RWPE1 (cell line): ENCODE measurements around the gene PHACTR3.
"Not testable (repeated sequence)": the region's sequence is repeated elsewhere in the genome, so short reads cannot be mapped to it uniquely, and the experiment has no call there.

ENCODE experiments used
- CTCF ChIA-PET: fragments of 350-600 bp; sonication (Branson Sonifier 250); formaldehyde crosslinking; extraction: SDS; loops from one replicate; lab custom pipeline; 2021; lab: Yijun Ruan, JAX
- POLR2A ChIA-PET: fragments of 400-600 bp; formaldehyde crosslinking; extraction: SDS; loops from one replicate; lab custom pipeline; 2020; ENCODE audit warnings: antibody characterized with exemption; ENCODE audit not compliant: low non-redundant PET; lab: Yijun Ruan, JAX
- DNase-seq: peaks from one replicate; pipeline ENCODE4 v3.0.0; 2012; ENCODE audit warnings: low spot score
- H3K27ac ChIP-seq: fragments of 450-650 bp; 2 replicates; pipeline ENCODE4 v1.5.1; 2017
- TF ChIP-seq, protein P1 (sequence below): fragments of 450-650 bp; conservative IDR thresholded peaks from 2 replicates; pipeline ENCODE4 v1.5.1; 2017; ENCODE audit warnings: low read depth, mild to moderate bottlenecking

PHACTR3 gene

DNA sequence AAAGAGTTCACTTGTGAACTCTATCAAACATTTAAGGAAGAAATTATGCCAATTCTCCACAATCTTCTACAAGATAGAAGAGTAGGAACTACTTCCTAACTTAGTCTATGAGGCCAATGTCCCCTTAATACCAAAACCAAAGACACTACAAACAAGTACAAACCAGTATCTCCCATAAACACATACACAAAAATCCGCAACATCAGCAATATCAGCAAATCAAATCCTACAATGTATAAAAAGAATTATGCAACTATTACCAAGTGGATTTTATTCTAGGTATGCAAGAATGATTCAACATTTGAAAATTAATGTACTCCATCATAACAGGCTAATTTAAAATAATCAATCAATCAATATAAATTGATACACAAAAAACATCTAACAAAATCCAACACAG is 283.7 kb downstream of the PHACTR3 start:
- TF ChIP-seq, protein P1, sequence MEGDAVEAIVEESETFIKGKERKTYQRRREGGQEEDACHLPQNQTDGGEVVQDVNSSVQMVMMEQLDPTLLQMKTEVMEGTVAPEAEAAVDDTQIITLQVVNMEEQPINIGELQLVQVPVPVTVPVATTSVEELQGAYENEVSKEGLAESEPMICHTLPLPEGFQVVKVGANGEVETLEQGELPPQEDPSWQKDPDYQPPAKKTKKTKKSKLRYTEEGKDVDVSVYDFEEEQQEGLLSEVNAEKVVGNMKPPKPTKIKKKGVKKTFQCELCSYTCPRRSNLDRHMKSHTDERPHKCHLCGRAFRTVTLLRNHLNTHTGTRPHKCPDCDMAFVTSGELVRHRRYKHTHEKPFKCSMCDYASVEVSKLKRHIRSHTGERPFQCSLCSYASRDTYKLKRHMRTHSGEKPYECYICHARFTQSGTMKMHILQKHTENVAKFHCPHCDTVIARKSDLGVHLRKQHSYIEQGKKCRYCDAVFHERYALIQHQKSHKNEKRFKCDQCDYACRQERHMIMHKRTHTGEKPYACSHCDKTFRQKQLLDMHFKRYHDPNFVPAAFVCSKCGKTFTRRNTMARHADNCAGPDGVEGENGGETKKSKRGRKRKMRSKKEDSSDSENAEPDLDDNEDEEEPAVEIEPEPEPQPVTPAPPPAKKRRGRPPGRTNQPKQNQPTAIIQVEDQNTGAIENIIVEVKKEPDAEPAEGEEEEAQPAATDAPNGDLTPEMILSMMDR, result no peak
- CTCF ChIA-PET, result no interaction called here
- POLR2A ChIA-PET, result no interaction called here
- H3K27ac ChIP-seq, result no peak overlapping the region
- DNase-seq, result no peak

DNA sequence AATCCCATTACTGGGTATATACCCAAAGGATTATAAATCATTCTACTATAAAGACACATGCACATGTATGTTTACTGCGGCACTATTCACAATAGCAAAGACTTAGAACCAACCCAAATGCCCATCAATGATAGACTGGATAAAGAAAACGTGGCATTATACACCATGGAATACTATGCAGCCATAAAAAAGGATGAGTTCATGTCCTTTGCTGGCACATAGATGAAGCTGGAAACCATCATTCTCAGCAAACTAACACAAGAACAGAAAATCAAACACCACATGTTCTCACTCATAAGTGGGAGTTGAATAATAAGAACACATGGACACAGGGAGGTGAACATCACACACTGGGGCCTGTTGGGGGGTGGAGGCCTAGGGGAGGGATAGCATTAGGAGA is 285.7 kb downstream of the PHACTR3 start:
- POLR2A ChIA-PET, DNase-seq, H3K27ac ChIP-seq: not testable (repeated sequence)
- CTCF ChIA-PET, result interaction anchor here (0.5 kb wide), 1 partner anchor 319 kb away, joined by 4 read pairs; no protein-coding TSS in a partner anchor

DNA sequence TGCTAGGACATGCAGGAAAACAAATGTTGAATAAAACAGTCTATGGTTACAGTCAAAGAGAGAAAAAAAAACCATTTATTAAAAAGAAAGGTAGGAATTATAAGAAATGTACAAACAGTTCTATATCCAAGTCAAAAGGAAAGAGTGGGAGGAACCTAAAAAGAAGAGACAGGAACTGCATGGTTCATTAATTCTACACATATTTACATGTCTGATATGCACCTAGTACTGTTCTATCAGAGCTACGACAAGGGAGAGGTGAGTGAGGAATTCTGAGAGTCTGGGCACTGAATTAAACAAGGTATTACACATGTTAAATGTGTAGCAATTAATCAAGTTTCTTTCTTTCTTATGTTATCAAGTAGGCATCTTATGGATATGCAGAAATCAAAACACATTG is 287.2 kb downstream of the PHACTR3 start:
- TF ChIP-seq, protein P1, result no peak
- DNase-seq, result no peak
- CTCF ChIA-PET, result interaction anchor here (0.7 to 1.2 kb wide), 2 partner anchors 20 to 108 kb away, joined by 3 to 5 read pairs; no protein-coding TSS in a partner anchor
- H3K27ac ChIP-seq, result no peak overlapping the region
- POLR2A ChIA-PET, result no interaction called here

DNA sequence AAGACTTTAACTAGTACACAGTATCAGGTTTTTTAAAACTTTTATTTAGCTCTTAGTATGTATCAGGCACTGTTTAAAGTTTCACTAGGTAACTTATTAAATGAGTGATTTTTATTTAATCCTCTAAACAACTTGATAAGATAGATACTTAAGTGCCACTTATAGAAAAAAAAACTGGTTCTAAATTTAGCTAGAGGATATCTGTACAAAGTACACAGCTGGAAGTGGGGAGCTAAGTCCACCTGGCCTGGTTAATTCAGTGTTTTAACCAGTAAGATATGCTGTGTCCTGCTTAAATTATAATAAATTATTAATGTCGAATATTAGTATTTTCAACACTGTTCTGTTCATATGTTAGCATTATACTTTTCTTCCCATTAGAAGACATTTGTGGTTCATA is 291.6 kb downstream of the PHACTR3 start:
- TF ChIP-seq, protein P1, result no peak
- ChIA-PET CTCF (interaction anchor here (0.9 kb wide), 1 partner anchor 38 kb away, joined by 3 read pairs; the partner anchor contains the start of gene SYCP2), POLR2A (no interaction called here)
- DNase-seq, result no peak
- no peak overlapping the region for H3K27ac ChIP-seq
